Cardiac fibroblast (primary cell): ENCODE measurements around the gene CDC26.

ENCODE experiments used
- DNase-seq, 2 donors: peaks; one replicate each; pipeline versions ENCODE4 v3.0.0 to v3.0.0-alpha.2; 2010; ENCODE audit warnings: low read depth in 2 of 2
- H3K4me3 ChIP-seq, 2 donors: replicated peaks in 1 of 2; 1 replicate in 1 of 2; 2 replicates in 1 of 2; pipeline ENCODE4 v1.5.1; 2011; ENCODE audit warnings: low read depth in 2 of 2, low read length in 2 of 2, mild to moderate bottlenecking in 2 of 2, moderate library complexity in 1 of 2
- TF ChIP-seq, protein P1 (sequence below): IDR thresholded peaks from one replicate; pipeline ENCODE4 v1.5.1; 2011; ENCODE audit warnings: low read depth, mild to moderate bottlenecking, low read length, inconsistent platforms

CDC26 gene

DNA sequence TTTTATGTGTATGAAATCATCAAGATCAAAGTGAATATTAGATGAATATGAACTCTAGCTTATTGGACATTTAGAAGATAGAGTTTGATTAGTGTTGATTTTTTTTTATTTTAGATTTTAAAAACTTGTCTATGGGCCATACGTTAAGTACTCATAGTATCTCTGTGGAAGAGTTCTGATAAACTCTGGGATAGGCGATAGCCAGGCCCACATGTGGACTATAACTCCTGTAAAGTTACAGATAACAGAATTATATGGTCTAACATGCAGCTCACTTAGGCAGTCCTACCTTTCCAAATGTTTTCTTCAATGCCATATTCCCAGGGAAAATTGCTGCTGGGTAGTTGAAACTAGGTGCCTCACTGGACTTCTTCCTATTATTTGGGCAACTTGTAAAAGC lies 43.7 kb downstream of the CDC26 start:
- DNase-seq, result no peak
- H3K4me3 ChIP-seq, result no peak overlapping the region
- TF ChIP-seq, protein P1, sequence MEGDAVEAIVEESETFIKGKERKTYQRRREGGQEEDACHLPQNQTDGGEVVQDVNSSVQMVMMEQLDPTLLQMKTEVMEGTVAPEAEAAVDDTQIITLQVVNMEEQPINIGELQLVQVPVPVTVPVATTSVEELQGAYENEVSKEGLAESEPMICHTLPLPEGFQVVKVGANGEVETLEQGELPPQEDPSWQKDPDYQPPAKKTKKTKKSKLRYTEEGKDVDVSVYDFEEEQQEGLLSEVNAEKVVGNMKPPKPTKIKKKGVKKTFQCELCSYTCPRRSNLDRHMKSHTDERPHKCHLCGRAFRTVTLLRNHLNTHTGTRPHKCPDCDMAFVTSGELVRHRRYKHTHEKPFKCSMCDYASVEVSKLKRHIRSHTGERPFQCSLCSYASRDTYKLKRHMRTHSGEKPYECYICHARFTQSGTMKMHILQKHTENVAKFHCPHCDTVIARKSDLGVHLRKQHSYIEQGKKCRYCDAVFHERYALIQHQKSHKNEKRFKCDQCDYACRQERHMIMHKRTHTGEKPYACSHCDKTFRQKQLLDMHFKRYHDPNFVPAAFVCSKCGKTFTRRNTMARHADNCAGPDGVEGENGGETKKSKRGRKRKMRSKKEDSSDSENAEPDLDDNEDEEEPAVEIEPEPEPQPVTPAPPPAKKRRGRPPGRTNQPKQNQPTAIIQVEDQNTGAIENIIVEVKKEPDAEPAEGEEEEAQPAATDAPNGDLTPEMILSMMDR, result no peak

DNA sequence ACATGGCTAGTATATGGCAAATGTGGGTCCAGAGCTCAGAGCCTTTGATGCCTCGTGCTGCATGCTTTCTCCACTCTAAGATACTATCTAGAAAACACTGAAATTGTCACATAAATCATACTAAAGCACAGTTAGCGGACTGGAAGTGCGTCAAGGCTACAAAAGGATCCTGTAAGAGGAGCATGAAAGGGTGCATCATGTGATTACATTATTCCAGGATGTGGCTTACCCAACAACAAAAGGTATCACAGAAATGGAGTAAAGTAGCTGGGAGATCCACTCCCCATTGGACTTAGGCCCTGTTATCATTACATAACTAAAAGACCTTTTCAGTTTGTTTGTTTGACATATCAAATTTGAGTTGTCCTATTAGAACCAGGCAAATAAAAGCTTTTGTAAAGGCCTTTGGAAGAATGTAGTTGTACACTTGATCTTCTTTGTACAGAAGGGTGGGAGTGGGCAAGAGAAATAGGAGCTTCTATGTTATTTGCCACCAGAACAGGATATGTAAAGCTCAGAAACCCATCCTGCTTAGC lies 47.2 kb downstream of the CDC26 start:
- no peak for DNase-seq
- no peak overlapping the region for H3K4me3 ChIP-seq
- TF ChIP-seq, protein P1, result no peak

DNA sequence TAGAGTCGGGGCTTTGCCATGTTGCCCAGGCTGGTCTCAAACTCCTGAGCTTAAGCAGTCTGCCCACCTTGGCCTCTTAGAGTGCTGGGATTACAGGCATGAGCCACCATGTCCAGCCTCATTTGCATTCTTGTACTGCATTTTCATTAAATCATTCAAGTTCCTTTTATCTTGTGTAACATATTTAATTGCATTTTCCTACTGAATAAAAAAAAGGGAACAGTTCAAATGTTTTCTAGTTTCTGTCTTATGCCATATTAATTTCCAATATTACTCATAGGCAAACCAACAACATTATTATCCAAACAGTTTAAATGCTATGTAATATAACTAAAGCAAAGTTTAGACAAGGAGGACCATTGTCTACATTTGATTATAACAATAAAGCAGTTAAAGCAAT lies 47.9 kb downstream of the CDC26 start:
- DNase-seq, result no peak
- TF ChIP-seq, protein P1, result no peak
- no peak overlapping the region for H3K4me3 ChIP-seq

DNA sequence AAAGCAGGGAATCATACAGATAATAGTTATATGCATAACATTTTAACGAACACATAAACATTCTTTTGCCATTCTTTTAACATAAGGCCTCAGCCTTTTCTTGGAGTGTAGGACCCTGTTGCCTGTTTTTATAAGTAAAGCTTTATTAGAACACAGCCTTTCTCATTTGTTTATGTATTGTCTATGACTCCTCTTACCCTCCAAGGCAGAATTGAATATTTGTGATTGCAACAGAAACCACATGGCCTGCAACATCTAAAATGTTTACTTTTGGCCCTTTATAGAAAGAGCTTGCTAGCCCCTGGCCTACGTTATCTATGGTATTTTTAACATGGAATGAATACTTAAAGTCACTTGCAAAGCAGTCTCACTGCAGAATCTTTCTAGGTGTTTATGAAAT lies 51.4 kb downstream of the CDC26 start:
- H3K4me3 ChIP-seq, result no peak overlapping the region
- DNase-seq, result peak; percentile 35 to 54
- TF ChIP-seq, protein P1, result no peak

DNA sequence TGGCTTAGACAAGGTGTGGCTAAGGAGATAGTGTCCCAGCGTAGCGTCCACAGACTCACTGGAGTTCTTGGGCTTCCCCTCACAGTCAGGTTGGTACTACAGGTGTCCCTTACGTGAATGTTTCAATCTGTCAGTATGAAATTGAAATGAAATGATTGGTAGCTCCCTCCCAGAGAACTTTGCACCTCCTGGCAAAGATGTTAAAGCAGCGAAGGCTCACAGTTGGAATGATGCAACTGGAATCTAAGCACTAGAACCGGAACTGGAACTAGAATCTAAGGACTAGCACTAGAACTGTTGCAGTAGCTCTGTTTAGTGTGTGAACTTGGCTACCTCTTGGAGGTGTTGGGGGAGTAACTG lies 52.9 kb downstream of the CDC26 start:
- DNase-seq, result peak; percentile 30 to 40
- TF ChIP-seq, protein P1, result no peak
- peak overlapping the region; percentile 87 to 95 for H3K4me3 ChIP-seq

DNA sequence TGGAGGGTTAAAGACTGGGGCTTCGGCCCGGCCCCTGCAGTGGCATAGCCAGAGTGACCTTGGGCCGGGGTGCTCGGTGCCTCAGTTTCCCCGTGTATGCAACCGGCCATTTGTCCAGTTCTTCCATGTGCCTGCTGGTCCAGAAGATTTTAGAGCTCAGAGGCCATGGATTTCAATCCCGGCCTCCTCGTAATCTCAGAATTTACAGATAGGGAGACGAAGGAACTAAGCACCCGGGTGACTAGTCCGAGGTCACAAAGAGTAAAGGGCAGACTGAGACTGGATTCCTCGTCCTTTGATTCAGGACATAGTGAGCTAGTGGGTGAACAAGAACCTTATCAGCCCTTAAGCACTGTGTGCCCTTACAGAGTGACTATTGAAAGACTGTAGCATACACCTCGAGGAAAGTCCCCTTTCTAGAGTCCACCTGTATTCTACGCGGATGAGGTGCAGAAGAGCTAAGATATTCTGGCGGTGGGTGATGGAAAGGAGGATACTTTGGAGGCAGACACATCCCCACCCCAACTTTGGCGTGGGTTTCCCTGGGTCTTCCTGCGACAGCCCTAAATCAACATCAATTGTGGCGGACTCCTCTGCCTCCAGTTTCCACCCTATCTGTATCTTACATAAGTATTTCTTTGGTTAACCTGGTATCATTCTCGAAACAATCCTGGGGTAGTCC lies 53.4 kb downstream of the CDC26 start:
- no peak for DNase-seq
- TF ChIP-seq, protein P1, result no peak

More for the DNA sequence above, 53.4 kb downstream of the CDC26 start:
- peak overlapping the region; percentile 87 to 95 for H3K4me3 ChIP-seq
